Measurements from ENCODE around the gene FBXW8. TPM values are rescaled to one million over a fixed set of nuclear protein-coding genes. Genes with fewer than 3 reads are reported as not detected.
A peak's percentile ranks its signal among the peaks of the same experiment; 100 is the strongest.

The FBXW8 gene
- total and polyA plus RNA-seq, 12 donors = 2.4 to 11.3 (median 7.4) TPM

- peaks cover 0 to 60% (median 15%) of the 10 kb centered on the region in 9 donors for H3K4me1 ChIP-seq
Measured at GRCh38 chr12:117079487-117079886, 168.7 kb downstream of the FBXW8 start.

GRCh38 chr12:117080661-117081144, 170.0 kb downstream of the FBXW8 start:
- Histone ChIP-seq H3K9me3 (no peaks in the 10 kb centered on the region), H3K4me1 (peaks cover 0 to 70% (median 25%) of the 10 kb centered on the region in 9 donors), H3K27ac (peak overlapping the region in 6 of 10 donors; percentile 15 to 55 (median 33)), H3K4me3 (no peak overlapping the region), H3K27me3 (no peaks in the 10 kb centered on the region), H3K36me3 (no peaks in the 10 kb centered on the region)
- no peak for TF ChIP-seq CTCF (IDR thresholded peaks at IDR 0.05)
- ATAC-seq (no peak), DNase-seq (no peak)
- intact Hi-C loops (cut with DNase I) = no loop called here
- WGBS, 2 donors = 42 to 51% methylated on average over 6 of the region's 6 CpGs

More at GRCh38 chr12:117079487-117079886, 168.7 kb downstream of the FBXW8 start:
- Histone ChIP-seq H3K27me3 (no peaks in the 10 kb centered on the region), H3K9me3 (no peaks in the 10 kb centered on the region), H3K36me3 (peaks cover 0 to under 1% (median 0%) of the 10 kb centered on the region in 9 donors), H3K4me3 (no peak overlapping the region), H3K27ac (peak overlapping the region in 2 of 10 donors; percentile 14 to 28)
- DNase-seq (no peak), ATAC-seq (no peak)
- no peak for TF ChIP-seq CTCF (IDR thresholded peaks at IDR 0.05)
- WGBS, 2 donors = 95 to 98% methylated on average over 4 of the region's 4 CpGs
- intact Hi-C loops (cut with DNase I) = no loop called here

Other genes with a start within 250 kb of the FBXW8 start
- 10 to 100 TPM in 6 of 10 donors, 1 to 10 TPM in 4; 6.2 to 19.5 (median 10.5) TPM for gene SPRING1, start 172.9 kb upstream of the FBXW8 start, total RNA-seq
- 10 to 100 TPM in 1 of 2 donors, 1 to 10 TPM in 1; 8.1 to 13.1 TPM for gene SPRING1, start 172.9 kb upstream of the FBXW8 start, polyA plus RNA-seq
- gene RNFT2, start 172.6 kb upstream of the FBXW8 start, total RNA-seq = 1 to 10 TPM in 7 of 10 donors, under 1 TPM in 3; 0.53 to 2.2 (median 1.6) TPM
- gene RNFT2, start 172.6 kb upstream of the FBXW8 start, polyA plus RNA-seq = 1 to 10 TPM in 1 of 2 donors, under 1 TPM in 1; 0.46 to 2.0 TPM
- 1 to 10 TPM in 2 of 10 donors, under 1 TPM in 6, not detected in 2; 0.25 to 2.9 (median 0.57) TPM for gene HRK, start 29.5 kb upstream of the FBXW8 start, total RNA-seq
- gene HRK, start 29.5 kb upstream of the FBXW8 start, polyA plus RNA-seq = under 1 TPM; 0.03 to 0.07 TPM
- 100 to 1,000 TPM in 2 of 10 donors, 10 to 100 TPM in 8; 37.3 to 122 (median 62.8) TPM for gene TESC, start 188.5 kb downstream of the FBXW8 start, total RNA-seq
- gene TESC, start 188.5 kb downstream of the FBXW8 start, polyA plus RNA-seq = 10 to 100 TPM; 63.9 to 83.2 TPM